CD1c-positive myeloid dendritic cell (primary cell): ENCODE measurements around the gene DLD.
"Not testable (repeated sequence)": the region's sequence is repeated elsewhere in the genome, so short reads cannot be mapped to it uniquely, and the experiment has no call there.

Experiments used
- DNase-seq: peaks from one replicate; pipeline ENCODE4 v3.0.0-alpha.2; 2016; ENCODE audit errors: extremely low spot score

DLD gene, protein sequence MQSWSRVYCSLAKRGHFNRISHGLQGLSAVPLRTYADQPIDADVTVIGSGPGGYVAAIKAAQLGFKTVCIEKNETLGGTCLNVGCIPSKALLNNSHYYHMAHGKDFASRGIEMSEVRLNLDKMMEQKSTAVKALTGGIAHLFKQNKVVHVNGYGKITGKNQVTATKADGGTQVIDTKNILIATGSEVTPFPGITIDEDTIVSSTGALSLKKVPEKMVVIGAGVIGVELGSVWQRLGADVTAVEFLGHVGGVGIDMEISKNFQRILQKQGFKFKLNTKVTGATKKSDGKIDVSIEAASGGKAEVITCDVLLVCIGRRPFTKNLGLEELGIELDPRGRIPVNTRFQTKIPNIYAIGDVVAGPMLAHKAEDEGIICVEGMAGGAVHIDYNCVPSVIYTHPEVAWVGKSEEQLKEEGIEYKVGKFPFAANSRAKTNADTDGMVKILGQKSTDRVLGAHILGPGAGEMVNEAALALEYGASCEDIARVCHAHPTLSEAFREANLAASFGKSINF

DNA sequence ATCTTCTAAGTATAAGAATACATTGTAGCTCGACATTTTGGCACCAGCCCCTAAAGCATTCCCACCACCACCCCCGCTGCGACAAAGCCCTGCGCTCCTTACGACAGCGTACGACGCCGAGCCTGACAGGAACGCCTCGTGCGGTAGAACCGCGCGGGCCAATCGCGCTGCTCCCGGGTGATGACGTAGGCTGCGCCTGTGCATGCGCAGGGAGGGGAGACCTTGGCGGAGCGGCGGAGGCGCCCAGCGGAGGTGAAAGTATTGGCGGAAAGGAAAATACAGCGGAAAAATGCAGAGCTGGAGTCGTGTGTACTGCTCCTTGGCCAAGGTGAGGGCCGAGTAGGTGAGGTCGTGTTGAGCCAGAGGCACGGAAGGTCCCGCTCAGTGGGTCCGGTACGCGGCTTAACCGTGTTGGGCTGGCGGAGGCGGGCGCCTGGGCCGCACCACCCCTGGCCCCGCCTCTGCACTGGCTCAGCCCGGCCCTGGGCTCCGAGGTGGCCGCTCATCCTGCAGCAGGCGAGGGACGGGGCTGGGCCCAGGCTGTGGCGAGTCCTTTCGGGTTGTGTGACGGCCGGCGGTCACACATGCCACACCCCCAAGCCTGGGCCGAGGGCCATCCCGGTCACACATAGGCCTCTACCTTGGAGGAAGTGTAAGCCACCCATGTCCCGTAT, at the start of gene DLD:
TSS of gene DLD (plus strand) at position 222 of the 674 bp plus-strand sequence. CDS start at position 290, 68 bp downstream.
- DNase-seq = peak; percentile 97

DNA sequence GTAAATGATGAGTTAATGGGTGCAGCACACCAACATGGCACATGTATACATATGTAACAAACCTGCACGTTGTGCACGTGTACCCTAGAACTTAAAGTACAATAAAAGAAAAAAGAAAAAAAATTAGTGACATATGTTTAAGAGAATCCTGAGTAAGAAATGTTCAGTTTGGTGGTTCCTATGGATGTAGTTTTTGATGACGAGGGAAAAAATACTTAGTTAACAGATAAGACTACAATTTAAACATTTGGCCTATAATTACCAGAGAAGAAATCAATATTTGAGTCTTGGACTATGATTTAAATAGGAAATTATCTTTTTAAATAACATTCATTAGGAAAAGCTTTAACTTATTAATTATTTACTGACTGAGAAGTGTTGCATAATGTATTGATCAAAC, 48.8 kb upstream of the DLD start:
- no peak for DNase-seq

DNA sequence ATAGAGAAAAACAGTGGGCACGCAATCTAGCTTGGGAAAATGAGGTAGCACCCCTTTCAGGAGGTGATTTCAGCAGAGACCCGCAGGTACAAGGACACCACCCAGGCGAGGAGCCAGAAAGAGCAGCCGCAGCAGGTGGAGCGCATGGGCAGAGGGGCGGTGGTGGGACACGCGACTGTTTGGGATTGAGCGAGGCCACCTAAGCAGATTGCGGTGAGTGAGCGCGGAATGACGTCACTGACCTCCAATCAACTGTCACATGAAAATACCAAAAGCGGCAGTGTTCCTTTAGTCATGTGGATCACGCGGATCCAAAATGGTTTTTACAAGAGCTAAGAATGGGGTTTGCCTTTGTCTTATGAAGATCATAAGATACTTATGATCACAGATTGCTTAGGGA, 47.8 kb upstream of the DLD start:
- DNase-seq = no peak

DNA sequence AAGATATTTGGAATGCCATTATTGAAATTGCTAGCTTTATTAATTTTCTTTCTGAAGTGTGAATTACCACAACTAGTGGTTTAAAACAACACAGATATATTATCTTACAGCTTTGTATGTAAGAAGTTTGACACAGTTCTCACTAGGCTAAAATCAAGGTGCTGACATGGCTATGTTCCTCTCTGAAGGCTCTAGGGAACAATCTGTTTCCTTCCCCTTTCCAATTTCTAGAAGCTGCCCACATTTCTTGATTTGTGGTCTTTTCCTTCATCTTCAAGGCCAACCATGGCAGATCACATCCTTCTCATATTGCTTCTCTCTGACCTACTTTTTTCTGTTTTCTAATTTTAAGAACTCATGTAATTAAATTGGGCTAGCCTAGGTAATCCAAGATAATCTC, 44.7 kb upstream of the DLD start:
- DNase-seq = peak; percentile 5

DNA sequence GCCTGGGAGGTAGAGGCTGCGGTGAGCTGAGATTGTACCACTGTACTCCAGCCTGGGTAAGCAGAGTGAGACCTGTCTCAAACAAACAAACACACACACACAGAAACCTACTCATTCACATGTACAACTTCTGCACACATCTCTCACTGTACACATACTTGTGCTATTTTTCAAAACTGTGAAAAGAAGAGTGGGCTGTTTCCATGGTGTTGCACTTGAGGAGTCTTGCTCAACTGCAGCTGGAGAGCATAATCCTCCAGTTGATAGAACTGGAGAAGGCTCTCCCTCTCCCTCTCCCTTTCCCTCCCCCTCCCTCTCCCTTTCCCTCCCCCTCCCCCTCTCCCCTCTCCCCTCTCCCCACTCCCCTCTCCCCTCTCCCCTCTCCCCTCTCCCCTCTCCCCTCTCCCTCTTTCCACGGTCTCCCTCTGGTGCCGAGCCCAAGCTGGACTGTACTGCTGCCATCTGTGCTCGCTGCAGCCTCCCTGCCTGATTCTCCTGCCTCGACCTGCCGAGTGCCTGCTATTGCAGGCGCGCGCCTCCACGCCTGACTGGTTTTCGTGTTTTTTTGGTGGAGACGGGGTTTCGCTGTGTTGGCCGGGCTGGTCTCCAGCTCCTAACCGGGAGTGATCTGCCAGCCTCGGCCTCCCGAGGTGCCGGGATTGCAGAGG, 43.7 kb upstream of the DLD start:
- DNase-seq = no peak

DNA sequence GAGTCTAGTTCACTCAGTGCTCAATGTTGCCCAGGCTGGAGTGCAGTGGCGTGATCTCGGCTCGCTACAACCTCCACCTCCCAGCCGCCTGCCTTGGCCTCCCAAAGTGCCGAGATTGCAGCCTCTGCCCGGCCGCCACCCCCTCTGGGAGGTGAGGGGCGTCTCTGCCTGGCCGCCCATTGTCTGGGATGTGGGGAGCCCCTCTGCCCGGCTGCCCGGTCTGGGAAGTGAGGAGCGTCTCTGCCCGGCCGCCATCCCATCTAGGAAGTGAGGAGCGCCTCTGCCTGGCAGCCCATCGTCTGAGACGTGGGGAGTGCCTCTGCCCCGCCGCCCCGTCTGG, 43.2 kb upstream of the DLD start:
- DNase-seq = not testable (repeated sequence)

DNA sequence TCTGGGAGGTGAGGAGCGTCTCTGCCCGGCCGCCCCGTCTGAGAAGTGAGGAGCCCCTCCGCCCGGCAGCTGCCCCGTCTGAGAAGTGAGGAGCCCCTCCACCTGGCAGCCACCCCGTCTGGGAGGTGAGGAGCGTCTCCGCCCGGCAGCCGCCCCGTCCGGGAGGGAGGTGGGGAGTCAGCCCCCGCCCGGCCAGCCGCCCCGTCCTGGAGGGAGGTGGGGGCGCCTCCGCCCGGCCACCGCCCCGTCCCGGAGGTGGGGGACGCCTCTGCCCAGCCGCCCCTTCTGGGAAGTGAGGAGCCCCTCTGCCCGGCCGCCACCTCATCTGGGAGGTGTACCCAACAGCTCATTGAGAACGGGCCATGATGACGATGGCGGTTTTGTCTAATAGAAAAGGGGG, 42.8 kb upstream of the DLD start:
- not testable (repeated sequence) for DNase-seq

DNA sequence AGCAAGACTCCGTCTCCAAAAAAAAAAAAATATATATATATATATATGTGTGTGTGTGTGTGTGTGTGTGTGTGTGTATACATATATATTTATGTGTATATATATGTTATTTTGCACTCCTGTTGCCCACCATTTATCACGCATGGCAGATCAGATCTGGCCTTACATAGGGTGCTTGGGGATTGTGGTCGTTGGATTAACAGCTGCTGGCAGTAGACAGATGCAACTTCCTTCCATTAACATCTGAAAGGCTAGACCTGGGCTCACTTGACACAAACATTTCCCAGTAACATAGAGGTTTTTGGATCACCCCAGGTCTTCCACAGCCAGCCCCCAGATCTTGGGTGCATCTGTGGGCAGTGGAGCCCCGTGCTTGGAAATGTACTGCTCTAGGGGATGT, 40.8 kb upstream of the DLD start:
- DNase-seq = no peak

DNA sequence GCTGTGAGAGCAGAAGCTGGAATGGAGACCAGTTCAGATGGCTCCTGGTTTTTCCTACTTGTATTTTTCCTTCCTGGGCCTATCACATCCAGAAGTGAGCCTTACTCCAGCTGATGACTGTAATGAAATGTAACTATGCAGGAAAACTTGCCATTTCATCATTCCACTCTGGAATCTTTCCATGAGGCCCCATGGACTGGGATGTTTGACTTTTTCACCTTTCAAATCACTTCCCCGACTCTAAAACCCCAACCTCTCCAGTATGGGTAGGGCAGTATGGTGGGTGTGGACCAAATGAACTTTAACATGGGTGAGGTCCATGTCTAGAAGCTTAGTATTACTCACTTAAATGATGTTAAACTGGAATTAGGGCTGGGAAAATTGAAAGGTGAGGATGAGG, 40.3 kb upstream of the DLD start:
- no peak for DNase-seq

DNA sequence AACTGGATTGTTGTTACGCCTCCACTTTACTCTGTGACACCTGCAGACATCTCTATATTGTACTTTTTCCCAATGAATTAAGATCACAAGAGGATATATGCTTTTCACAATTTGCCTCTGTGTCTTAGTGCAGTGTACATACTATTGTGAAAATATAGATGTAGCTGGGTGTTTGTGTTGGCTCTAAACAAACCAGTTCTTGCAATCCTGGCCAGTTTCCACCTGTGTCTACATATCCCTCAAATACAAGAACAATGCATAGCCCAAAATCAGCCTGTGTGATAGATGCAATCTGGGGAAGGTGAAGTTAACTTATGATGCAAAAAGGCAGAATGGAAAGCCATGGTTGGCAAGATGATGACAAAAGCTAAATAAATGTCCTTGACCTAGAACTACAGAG, 36.5 kb upstream of the DLD start:
- DNase-seq = no peak

DNA sequence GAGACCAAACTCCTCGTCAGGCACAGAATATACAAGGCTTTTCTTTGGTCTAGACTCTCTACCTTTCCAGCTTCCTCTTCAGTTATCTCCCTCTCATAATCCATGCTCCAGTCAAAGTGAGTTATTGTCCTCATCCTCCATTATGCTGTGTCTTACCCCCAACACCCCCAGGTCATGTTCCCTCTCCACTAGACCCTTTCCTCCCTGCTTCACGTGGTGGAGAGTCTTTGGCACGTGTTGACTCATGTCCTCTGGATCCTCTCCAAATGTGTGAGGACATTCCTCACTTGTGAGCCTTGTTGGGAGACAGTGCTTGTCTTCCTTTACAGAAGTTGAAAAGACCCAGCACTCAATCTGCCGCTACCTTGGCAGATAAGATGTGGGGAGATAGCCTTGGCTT, 36.0 kb upstream of the DLD start:
- DNase-seq = no peak

DNA sequence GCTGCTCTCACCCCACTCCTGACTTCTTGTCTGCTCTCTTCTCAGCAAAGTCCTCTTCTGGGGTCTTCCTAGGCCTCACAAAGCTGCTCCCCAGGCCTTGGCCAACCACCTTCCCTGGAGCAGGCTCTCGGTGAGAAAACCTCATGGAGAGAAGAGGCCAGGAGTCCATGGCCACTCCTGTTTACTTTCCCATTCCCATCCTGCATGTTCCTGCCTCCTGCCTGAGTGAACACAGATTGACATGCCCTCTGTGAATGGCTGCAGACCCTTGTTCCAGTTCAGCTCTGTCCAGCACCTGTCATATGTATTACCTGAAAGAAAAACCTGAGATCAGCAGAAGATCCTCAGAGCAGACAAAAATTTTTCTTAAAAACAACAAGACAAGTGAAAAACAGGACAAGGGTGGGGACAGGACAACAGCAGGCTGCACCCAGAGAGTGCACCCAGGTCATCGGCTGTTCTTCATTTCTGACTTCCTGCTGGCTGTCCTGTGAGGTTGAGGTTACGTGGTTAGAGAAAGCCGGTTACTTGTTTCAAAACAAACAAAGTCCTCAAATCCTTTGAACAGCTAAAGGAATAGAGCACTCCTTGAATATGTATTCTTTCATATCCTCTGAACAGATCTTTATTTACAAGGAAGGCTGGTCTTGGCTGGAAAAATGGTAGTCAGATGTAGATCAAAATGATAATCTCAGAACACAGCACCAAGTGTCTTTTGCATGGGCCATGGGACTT, 34.0 kb upstream of the DLD start:
- DNase-seq = no peak

DNA sequence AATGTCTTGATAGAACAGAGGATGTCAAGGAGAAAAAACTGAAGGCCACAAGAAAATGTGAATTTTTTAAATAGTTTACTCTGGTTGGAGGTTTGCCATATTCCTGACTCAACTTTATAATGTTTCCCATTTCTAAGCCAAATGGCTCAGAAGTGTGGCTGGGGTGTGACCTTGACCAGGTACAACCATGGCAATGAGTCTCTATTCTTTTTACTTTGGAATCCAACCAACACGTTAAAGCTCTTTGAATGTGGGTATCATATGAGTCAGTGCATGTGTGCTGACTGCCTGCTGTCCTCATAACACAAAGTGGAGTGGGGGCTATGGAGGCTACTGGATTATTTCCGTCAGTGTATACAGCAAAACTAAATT, 33.5 kb upstream of the DLD start:
- DNase-seq = no peak

DNA sequence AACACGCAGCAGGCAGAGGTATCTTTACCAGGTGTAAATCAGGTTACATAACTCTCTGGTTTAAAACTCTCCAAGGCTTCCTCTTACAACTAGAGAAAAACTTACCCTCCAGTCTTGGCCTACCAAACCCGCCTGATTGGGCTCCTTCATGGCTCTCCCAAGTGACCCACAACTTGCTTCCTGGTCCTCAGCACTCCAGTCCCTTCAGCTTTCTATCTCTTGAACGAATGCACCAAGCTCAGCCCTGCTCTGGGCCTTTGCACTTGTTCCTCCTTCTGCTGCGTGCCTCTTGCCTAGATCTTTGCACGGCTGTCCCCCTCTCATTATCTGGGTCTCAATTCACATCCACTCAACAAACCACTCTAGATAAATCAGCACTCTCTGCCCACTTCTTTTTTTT, 32.7 kb upstream of the DLD start:
- no peak for DNase-seq

DNA sequence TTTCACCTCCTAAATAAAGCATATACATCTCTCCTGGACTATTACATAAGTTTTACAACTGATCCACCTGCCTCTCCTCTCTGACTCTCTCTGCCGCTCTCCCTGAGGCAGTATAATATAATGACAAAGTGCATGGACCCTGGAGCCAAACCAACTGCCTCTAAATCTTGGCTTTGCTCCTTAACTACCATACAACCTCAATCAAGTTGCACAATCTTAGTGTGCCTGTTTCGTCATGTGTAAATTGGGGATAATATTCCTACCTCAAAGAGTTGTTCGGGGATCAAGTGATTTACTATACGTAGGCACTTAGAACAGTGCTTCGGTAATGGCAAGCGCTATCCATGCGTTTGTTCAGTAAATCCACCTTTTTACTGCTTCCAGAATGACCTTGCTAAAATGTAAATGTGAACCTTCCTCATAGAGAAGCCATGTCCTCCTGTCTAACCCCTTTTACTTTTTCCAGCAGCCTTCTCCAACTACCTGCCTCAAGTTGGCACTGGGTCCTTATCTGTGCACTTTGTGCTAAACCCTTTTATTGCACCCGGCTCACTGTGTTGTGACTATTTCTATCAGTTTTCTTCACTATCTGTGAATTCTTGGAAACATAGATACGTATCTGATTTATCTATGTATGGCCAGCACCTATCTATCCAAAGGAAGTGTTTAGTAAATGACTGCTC, 30.6 kb upstream of the DLD start:
- no peak for DNase-seq

DNA sequence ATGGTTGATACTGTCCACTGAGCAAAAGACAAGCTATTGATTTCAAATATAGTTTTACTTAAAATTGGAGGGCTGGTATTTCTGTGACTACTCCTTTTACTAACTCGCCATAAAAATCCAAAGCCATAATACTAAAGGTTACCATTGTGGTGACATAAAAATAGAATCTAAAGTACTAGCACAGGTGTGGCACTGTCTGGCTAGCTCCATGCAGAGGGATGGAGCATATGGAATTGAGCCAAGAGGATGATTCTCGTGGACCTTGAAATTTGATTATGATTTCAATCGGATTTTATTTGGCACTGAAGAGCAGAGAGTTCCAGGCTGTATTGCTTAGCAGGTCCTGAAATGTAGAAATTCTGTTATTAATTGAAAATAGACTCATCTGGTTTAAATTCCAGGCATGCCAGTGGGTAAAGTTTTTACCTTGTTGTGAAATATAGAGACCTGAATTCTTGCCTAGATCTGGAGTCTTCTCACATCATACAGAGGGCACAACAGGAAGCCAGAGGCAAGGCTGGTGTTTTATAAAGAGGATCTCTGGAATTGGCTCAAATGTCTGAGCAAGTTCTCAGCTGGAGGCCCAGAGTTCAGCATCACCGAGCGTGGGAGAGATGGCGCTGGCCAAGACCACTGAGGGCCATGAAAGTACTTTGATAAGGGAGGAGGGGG, 29.9 kb upstream of the DLD start:
- no peak for DNase-seq

DNA sequence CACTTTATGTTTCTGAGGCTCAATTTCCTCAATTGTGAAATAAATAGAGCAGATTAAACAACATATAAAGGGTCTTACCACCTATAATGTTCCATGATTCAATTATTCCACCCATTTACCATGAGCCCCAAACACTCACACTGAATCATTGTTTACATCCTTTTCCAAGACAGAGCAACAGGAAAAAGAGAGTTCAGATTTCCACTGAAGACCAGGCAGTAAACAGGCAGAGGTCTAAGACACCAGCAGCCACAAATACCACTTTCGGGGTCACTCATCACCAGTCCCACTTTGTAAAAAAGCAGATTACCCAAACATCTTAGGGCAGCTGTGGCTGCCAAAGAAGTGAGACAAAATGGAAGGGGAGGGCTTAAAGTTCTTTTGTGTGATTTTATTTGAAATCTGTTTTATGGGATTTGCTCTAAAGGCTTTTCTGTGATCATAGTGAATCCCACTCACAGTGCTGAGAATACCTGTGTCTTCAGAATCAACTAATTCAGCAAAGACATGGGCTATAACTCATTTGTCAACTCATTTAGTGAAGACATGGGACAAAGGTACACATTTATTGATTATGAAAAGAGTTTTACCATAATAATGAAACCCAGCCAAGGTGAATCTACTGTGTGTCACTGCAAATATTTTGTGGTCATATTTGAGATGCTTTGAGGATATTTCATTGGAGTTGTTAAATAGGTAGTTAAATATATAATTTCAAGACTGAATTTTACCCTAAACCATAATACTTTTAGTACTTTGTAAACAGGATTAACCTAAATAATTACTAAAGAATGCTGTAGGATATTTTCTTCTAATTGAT, 24.8 kb upstream of the DLD start:
- DNase-seq = no peak

DNA sequence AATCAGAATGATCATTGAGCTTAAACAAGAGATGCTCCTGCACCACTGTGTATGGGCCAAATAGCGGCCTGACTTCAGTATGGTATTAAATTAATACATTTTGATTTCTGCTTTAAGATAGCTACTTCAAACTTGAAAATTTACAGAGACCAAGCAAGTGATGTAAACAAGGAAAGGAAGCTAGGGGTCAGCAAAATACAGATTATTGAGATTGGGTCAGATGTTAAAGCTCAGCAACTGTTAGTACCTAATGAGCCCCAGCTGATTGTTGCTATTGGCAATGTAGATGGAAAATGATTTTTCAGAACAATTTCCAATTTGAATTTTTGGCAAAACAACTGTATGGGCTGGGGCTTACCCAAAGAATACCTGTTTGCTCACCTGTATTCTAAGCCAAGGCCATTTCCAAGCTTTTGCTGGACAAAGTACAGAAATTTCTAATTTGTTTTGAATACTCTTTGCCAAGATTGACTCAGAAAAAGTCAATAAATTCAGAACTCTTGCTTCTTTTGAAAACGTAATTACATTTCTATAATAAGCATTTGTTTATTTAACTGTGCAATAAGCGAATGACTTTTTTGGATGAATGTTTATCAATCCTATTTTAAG, 23.0 kb upstream of the DLD start:
- no peak for DNase-seq

DNA sequence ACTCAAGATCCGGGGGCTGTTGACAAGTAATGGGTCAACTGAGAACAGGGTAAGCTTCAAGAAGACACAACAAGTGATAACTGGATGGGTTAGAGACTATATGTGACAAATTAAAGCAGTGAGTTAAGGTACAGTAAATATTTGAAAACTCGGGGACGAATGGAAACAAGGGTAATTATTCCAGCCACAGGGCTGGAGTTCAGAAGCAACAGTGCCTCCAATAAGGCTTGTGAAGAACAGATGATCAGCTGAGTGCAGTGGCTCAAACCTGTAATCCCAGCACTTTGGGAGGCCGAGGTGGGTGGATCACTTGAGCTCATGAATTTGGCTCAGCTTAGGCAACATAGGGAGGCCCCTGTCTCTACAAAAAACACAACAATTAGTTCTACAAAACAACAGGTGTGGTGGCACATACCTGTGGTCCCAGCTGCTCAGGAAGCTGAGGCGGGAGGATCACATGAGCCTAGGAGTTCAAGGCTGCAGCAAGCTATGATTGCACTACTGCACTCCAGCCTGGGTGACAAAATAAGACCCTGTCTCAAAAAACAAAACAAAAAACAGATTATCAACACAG, 20.5 kb upstream of the DLD start:
- DNase-seq = no peak
